GM21390 (cell line): ENCODE results near the gene CPNE7.

Experiments
- ATAC-seq: cut with Tn5 transposase; IDR thresholded peaks from one replicate; pipeline ENCODE4 v1.9.1; 2021; ENCODE audit not compliant: unreplicated experiment

CPNE7 gene

GRCh38 chr16:89575247-89576152 lies at the start of gene CPNE7:
TSS of gene CPNE7 (plus strand) at chr16:89575758. CDS start at chr16:89575898, 140 bp downstream.
- ATAC-seq = no peak

- no peak for ATAC-seq
Measured at GRCh38 chr16:89529097-89529496, 46.5 kb upstream of the CPNE7 start.

DNA sequence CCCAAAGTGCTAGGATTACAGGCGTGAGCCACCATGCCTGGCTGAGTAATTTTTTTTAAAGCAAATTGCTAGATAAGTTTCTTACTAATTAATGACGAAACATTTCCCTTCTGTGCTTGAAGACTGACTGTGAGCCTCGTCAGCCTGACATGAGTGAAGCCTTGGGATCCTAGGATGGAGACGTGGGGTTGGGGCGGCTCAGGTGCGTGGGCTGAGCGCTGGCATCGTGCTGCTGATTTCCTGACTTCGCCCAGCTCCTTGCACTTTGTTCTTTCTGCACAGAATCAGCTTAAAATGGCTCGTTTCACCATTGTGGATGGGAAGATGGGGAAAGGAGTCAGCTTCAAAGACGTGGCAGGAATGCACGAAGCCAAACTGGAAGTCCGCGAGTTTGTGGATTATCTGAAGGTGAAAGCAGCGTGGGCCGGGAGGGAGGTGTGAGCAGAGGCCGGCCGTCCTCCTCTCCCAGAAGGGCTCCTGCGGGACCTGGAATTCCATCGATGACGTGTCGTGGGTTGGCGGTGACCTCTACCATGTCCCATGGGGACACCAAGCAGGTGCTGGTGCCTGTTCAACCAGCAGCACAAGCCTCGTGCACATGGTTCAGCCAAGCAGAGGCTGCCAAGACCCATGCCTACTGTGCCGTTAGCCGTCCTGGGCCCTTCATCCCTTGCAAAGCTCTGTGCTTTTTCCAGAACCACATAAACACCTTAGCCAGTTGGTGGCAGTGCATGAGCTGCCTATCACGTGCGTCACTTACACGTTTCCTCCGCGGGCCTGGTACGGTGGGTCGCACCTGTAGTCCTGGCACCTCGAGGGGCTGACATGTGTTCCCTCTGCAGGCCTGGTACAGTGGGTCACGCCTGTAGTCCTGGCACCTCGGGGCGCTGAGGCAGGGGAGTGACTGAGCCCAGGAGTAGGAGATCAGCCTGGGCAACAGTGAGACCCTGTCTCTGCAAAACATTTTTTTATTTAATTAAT lies 44.9 kb upstream of the CPNE7 start:
- no peak for ATAC-seq

GRCh38 chr16:89531821-89532526 lies 43.6 kb upstream of the CPNE7 start:
- no peak for ATAC-seq

GRCh38 chr16:89534252-89534756 lies 41.3 kb upstream of the CPNE7 start:
- no peak for ATAC-seq

DNA sequence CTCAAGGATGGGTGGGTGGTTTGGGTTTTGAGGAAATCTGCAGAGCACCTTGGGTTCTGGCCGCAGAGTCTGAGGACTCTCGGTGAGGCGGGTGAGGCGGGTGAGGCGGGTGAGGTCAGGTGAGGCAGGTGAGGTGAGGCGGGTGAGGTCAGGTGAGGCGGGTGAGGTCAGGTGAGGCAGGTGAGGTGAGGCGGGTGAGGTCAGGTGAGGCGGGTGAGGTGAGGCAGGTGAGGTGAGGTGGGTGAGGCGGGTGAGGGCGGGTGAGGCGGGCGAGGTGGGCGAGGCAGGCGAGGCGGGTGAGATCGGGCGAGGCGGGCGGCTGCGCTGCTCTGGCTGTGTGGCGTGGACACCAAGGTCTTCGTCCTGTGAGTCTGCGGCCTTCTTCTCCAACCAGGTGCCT lies 39.2 kb upstream of the CPNE7 start:
- no peak for ATAC-seq

- ATAC-seq = no peak
Measured at GRCh38 chr16:89536886-89537548, 38.5 kb upstream of the CPNE7 start.

GRCh38 chr16:89537549-89537925 lies 38.0 kb upstream of the CPNE7 start:
- ATAC-seq = no peak

GRCh38 chr16:89538286-89538685 lies 37.3 kb upstream of the CPNE7 start:
- no peak for ATAC-seq

DNA sequence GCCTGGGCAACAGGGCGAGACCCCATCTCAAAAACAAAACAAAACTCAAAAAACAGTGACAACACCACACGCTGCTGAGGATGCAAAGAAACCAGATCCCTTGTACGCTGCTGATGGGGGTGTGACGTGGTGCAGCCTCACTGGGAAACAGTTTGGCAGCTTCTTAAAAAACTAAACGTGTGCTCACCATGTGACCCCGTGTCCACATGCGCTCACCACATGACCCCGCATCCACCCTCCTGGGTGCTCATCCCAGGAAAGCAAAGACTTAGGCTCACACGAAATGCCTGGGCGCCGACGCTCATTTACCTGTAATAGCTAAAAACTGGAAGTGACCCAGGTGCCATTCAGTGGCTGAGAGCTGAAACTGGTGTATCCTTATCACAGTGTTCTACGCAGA lies 35.0 kb upstream of the CPNE7 start:
- no peak for ATAC-seq

- no peak for ATAC-seq
Measured at GRCh38 chr16:89541792-89542191, 33.8 kb upstream of the CPNE7 start.

DNA sequence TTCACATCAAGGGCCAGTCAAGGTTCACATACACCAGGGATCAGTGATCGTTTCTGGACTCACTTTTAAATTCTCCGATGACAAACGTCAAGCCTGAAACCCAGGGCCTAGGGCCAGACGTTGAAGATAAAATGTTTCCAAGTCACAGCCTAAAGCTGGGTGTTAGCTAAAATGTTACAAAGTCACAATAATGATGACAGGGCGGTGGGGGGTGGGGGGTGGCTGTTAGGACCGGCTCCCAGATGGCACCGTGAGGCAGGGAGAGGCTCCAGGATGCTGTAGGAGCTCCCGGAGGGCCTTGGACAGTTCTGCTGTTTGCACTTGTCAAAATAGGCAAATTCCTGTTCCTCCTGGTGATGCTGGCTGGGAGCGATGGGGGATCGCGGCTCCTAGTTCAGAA lies 31.4 kb upstream of the CPNE7 start:
- no peak for ATAC-seq

GRCh38 chr16:89544713-89545043 lies 30.9 kb upstream of the CPNE7 start:
- no peak for ATAC-seq

- ATAC-seq = no peak
Measured at GRCh38 chr16:89545044-89545830, 30.3 kb upstream of the CPNE7 start.

DNA sequence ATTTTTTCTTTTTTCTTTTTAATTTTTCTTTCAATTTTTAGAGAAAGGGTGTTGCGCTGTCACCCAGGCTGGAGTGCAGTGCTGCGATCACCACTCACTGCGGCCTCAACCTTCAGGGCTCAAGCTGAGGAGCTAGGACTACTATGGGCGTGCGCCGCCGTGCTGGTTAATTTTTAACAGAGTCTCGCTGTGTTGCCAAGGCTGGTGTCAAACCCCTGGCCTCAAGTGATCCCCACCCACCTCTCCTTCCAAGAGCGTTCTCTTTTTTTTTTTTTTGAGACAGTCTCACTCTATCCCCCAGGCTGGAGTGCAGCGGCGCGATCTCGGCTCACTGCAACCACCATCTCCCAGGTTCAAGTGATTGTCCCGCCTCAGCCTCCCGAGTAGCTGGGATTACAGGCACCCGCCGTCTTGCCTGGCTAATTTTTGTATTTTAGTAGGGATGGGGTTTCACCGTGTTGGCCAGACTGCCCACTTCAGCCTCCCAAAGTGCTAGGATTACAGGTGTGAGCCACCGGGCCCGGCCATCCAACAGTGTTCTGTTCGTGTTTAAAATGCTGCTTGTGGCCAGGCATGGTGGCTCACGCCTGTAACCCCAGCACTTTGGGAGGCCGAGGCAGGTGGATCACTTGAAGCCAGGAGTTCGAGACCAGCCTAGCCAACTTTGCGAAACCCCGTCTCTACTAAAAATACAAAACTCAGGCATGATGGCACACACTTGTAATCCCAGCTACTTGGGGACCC lies 29.6 kb upstream of the CPNE7 start:
- ATAC-seq = no peak

DNA sequence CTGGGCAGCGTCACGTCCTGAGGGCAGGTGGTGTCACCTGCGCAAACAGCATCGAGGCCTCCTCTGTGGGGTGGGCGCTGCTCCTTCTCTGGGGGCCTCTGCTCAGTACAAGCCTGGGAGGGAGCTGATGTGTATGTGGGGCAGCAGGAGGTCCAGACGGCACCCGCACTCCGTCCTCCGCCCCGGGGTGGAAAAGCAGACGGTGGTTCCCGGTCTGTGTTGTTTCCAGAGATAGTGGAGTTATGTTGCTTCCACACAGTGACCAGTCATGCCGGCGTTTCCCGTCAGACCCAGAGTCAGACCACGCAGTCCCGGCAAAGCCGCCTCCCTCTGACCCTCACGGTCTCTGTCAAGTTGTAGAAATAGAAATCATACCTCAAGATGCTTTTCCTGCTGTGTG lies 28.8 kb upstream of the CPNE7 start:
- ATAC-seq = no peak

DNA sequence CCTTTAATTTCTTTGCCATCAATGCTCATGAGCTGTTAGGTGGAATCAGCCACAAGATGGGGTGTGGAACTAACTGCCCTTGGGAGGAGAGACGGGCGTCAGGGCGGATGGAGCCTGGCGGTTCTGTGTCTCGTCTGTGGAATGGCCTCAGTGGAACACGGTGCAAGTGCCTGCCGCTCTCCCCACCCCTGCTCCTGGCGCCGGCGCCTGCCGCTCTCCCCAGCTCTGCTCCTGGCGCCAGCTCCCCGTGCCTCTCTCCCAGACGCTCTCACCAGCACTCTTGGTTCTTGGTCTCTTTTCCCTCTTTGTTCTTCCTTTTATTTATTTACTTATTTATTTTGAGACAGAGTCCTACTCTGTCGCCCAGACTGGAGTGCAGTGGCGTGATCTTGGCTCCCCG lies 28.3 kb upstream of the CPNE7 start:
- no peak for ATAC-seq

- ATAC-seq = no peak
Measured at GRCh38 chr16:89547860-89548259, 27.7 kb upstream of the CPNE7 start.
